GM23248 (cell line): ENCODE data around the gene ARSK. TPM values are rescaled to one million over a fixed set of nuclear protein-coding genes. Genes with fewer than 3 reads are reported as not detected.

Experiments
- DNase-seq: peaks from one replicate; pipeline ENCODE4 v3.0.0-alpha.2; 2015
- H2AFZ ChIP-seq: fragments of 200-600 bp; sonication (generic); 2 replicates; pipeline ENCODE4 v1.6.1; 2016; ENCODE audit warnings: antibody characterized with exemption
- H3F3A ChIP-seq: fragments of 200-600 bp; sonication (generic); 2 replicates; pipeline ENCODE4 v1.6.1; 2016; ENCODE audit warnings: mild to moderate bottlenecking, antibody characterized with exemption, mixed run types; ENCODE audit not compliant: insufficient read depth
- H3K27ac ChIP-seq: fragments of 200-600 bp; sonication (generic); 2 replicates; pipeline ENCODE4 v1.5.1; 2016; ENCODE audit warnings: mild to moderate bottlenecking
- H3K27me3 ChIP-seq: fragments of 200-600 bp; sonication (generic); replicated peaks from 2 replicates; pipeline ENCODE4 v1.6.1; 2016; ENCODE audit warnings: mild to moderate bottlenecking; ENCODE audit not compliant: insufficient read depth
- H3K36me3 ChIP-seq: fragments of 200-600 bp; sonication (generic); 2 replicates; pipeline ENCODE4 v1.6.1; 2016; ENCODE audit warnings: low read depth, mild to moderate bottlenecking
- H3K4me1 ChIP-seq: fragments of 200-600 bp; sonication (generic); 2 replicates; pipeline ENCODE4 v1.6.1; 2016; ENCODE audit warnings: mild to moderate bottlenecking; ENCODE audit not compliant: insufficient read depth
- H3K4me2 ChIP-seq: fragments of 200-600 bp; sonication (generic); one replicate; pipeline ENCODE4 v1.6.1; 2016; ENCODE audit warnings: mild to moderate bottlenecking; ENCODE audit not compliant: unreplicated experiment
- H3K4me3 ChIP-seq: fragments of 200-600 bp; sonication (generic); 2 replicates; pipeline ENCODE4 v1.5.1; 2016; ENCODE audit warnings: mild to moderate bottlenecking
- H3K79me2 ChIP-seq: fragments of 200-600 bp; sonication (generic); 2 replicates; pipeline ENCODE4 v1.6.1; 2016; ENCODE audit warnings: mild to moderate bottlenecking; ENCODE audit not compliant: insufficient read depth
- H3K9ac ChIP-seq: fragments of 200-600 bp; sonication (generic); 2 replicates; pipeline ENCODE4 v1.6.1; 2016; ENCODE audit warnings: mild to moderate bottlenecking
- H3K9me2 ChIP-seq: fragments of 200-600 bp; sonication (generic); 2 replicates; pipeline ENCODE4 v1.6.1; 2016; ENCODE audit warnings: mixed run types, mild to moderate bottlenecking, moderate library complexity; ENCODE audit not compliant: insufficient read depth
- H3K9me3 ChIP-seq: fragments of 200-600 bp; sonication (generic); one replicate; pipeline ENCODE4 v1.6.1; 2017; ENCODE audit warnings: low read depth
- H4K20me1 ChIP-seq: fragments of 200-600 bp; sonication (generic); 2 replicates; pipeline ENCODE4 v1.6.0; 2016; ENCODE audit not compliant: insufficient read depth
- EZH2 ChIP-seq: fragments of 200-600 bp; sonication (generic); IDR thresholded peaks from 2 replicates; pipeline ENCODE4 v1.6.1; 2018; ENCODE audit warnings: antibody characterized with exemption, mild to moderate bottlenecking; ENCODE audit not compliant: insufficient read depth, poor library complexity, severe bottlenecking
- EZH2phosphoT487 ChIP-seq: fragments of 200-600 bp; sonication (generic); IDR thresholded peaks from 2 replicates; pipeline ENCODE4 v1.6.1; 2018; ENCODE audit warnings: antibody characterized with exemption, moderate library complexity, mild to moderate bottlenecking, low read depth; ENCODE audit not compliant: insufficient read depth
- WGBS, 2 experiments: methylation state at CpG; one replicate each; pipeline ENCODE4 v1.1.6; 2015 to 2017; ENCODE audit warnings: low lambda C conversion rate in 2 of 2, low coverage in 1 of 2; ENCODE audit errors: missing lambda C conversion rate in 2 of 2; 5-methylcytosine and 5-hydroxymethylcytosine counted together
- in situ Hi-C: fragments of 300-500 bp; cut with MboI; formaldehyde crosslinking; loops from 2 replicates; pipeline ENCODE4 v1.15.0; 2020
- polyA plus RNA-seq: library from polyadenylated mRNA; unstranded; fragments of >200 nt; fragmentation: Nextera tagmentation; extraction: Ambion mirVana; gene quantifications from 2 replicates; pipeline ENCODE4 v1.2.1, GENCODE V29; 2016
- total RNA-seq: library from RNA; depleted of rRNA; stranded (reverse); fragments of >200 nt; shearing (Covaris generic); gene quantifications from 2 replicates; pipeline ENCODE4 v1.2.3, GENCODE V29; 2014

ARSK gene
- total and polyA plus RNA-seq, 2 experiments from 2014 or later: 12.1 to 14.5 TPM

DNA sequence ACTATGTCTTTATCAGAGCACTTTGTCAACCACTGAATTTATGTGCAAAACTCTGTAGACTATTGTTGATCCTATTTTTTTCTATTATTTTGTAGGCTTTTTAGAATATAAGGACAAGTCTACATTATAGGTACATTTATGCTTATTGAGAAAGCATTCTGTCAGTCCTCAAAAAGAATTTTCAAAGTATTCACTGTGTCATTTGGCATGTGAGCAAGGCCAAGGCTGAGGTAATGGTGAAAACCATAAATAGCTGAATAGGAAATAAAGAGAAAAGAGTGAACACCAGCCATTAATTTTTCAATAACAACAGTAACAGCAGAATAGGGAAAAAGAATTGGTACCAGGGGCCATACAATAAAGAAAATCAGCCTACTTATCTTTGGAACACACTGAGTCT is 21.1 kb upstream of the ARSK start:
- peaks cover 40% of the 10 kb centered on the region; the same call in 1 of the 2 replicates for H3F3A ChIP-seq
- no peak overlapping the region for H2AFZ ChIP-seq
- H3K4me1 ChIP-seq: peaks cover 29% of the 10 kb centered on the region
- H3K9ac ChIP-seq: 0 out of 2 replicates have a peak overlapping the region, but pooled peaks have one; percentile 5
- peaks cover 58% of the 10 kb centered on the region for H3K79me2 ChIP-seq
- peak overlapping the region; percentile 39 for H3K27ac ChIP-seq
- no peak for TF ChIP-seq EZH2phosphoT487
- TF ChIP-seq EZH2: no peak
- H3K9me2 ChIP-seq: no peaks in the 10 kb centered on the region
- H3K4me3 ChIP-seq: no peak overlapping the region
- H3K9me3 ChIP-seq: no peaks in the 10 kb centered on the region
- DNase-seq: peak; percentile 48
- H3K4me2 ChIP-seq: no peak overlapping the region
- H3K27me3 ChIP-seq: no peaks in the 10 kb centered on the region
- in situ Hi-C loops: no loop called here
- peaks cover 5% of the 10 kb centered on the region; the same call in 1 of the 2 replicates for H4K20me1 ChIP-seq
- H3K36me3 ChIP-seq: peaks cover 21% of the 10 kb centered on the region

DNA sequence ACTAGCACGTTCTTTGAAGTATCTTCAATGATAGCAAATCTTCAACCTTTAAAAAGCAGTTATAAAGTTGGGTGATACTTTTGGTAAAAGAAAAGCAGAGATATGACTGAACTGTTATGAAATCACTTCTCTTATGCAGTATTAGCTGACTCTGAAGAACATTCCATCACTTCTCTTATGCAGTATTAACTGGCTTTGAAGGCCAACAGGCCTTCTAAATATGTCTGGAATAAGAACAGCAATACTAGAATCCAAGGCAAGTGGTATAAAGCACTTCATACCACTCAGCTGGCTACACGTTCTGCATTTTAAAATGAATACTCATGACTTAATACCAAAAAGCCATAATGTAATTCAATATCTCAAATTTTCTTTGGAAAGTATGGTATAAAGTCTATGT is 17.4 kb upstream of the ARSK start:
- no peak for DNase-seq
- Histone ChIP-seq H3K27ac (no peak overlapping the region), H3K9ac (no peak overlapping the region), H3F3A (peaks cover 24% of the 10 kb centered on the region; the same call in 1 of the 2 replicates), H3K4me3 (no peak overlapping the region), H3K36me3 (peaks cover 47% of the 10 kb centered on the region), H2AFZ (no peak overlapping the region), H3K9me2 (no peaks in the 10 kb centered on the region), H3K4me2 (no peak overlapping the region), H4K20me1 (peaks cover 5% of the 10 kb centered on the region; the same call in 1 of the 2 replicates), H3K9me3 (no peaks in the 10 kb centered on the region), H3K79me2 (peaks cover 47% of the 10 kb centered on the region), H3K4me1 (peaks cover 13% of the 10 kb centered on the region), H3K27me3 (no peaks in the 10 kb centered on the region)
- in situ Hi-C loops: no loop called here
- 65 to 66% methylated on average over 2 of the region's 2 CpGs for WGBS, 2 experiments
- TF ChIP-seq EZH2phosphoT487 (no peak), EZH2 (no peak)

DNA sequence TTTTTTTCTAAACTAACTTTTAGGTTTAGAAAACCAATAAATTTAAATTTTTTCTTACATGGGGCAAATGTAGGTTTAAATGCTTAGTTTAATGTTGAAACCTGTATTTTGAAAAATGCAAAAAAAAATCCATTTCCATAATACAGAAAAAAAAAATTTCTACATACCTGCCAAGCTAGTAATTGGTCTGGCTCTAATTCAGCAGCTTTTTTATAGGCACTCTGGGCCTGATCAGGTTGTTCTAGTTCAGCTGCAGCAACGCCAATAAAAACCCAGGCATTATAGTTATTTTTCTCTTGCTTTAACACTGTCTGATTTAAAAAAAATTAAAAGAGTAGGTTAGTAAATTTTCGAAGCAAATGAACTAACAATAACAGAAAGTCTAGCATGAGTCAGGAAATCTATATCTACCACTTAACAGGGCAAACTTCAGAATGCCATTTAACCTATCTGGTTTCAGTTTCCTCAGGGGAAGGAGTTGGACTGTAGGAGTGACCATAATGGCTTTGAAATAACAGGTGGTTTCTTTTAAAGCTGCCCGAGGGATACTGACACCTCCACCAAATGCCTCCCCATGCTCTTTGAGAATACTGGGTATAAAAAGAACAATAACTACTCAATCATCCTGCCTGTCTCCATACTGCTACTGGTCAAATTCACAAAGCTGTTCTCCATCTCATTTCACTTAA is 11.7 kb upstream of the ARSK start:
- Histone ChIP-seq H3K9me2 (no peaks in the 10 kb centered on the region), H3F3A (no peaks in the 10 kb centered on the region), H3K27ac (no peak overlapping the region), H3K4me3 (no peak overlapping the region), H3K79me2 (peaks cover 65% of the 10 kb centered on the region), H3K4me2 (no peak overlapping the region), H3K36me3 (peaks cover 62% of the 10 kb centered on the region), H3K4me1 (no peaks in the 10 kb centered on the region), H4K20me1 (no peaks in the 10 kb centered on the region), H3K9ac (no peak overlapping the region), H2AFZ (no peak overlapping the region), H3K27me3 (no peaks in the 10 kb centered on the region), H3K9me3 (no peaks in the 10 kb centered on the region)
- in situ Hi-C loops: no loop called here
- 52 to 60% methylated on average over 3 of the region's 3 CpGs for WGBS, 2 experiments
- no peak for DNase-seq
- TF ChIP-seq EZH2phosphoT487: no peak
- no peak for TF ChIP-seq EZH2

DNA sequence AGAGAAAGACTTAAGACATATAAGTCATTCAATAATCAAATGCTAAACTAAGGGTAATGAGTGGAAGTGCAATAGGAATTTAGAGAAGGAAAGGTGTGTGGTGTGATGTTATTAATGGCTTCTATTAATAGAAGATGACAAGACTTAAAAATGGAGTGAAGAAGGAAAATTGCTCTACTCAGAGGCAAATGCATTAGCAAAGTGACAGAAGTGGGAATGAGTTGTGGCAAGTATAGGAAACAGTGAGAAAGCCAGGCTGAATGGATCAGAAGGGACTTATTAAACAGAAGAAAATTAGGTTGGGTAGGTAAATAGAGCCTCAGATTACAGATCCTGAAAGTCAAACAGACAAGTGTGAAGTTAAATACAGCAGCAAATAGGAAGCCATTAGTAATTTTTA is 5.9 kb upstream of the ARSK start:
- no peak for DNase-seq
- TF ChIP-seq EZH2 (no peak), EZH2phosphoT487 (no peak)
- Histone ChIP-seq H3K9me3 (no peaks in the 10 kb centered on the region), H3K4me1 (0 out of 2 replicates have a peak, but pooled peaks cover 8% of the 10 kb centered on the region), H2AFZ (no peak overlapping the region), H3F3A (peaks cover under 1% of the 10 kb centered on the region; the same call in 1 of the 2 replicates), H4K20me1 (no peaks in the 10 kb centered on the region), H3K36me3 (peaks cover 30% of the 10 kb centered on the region), H3K4me2 (no peak overlapping the region), H3K9me2 (no peaks in the 10 kb centered on the region), H3K9ac (no peak overlapping the region), H3K27ac (no peak overlapping the region), H3K79me2 (peaks cover 91% of the 10 kb centered on the region), H3K4me3 (no peak overlapping the region), H3K27me3 (no peaks in the 10 kb centered on the region)
- in situ Hi-C loops: no loop called here
